ENCODE results near the gene SPN.

SPN gene

GRCh38 chr16:29645694-29646187 is 17.3 kb upstream of the SPN start:
- H3K4me3 ChIP-seq (ENCODE audit: low read depth in 1 of 2, low read length in 2 of 2), result no peak overlapping the region
- H4K20me1 ChIP-seq (ENCODE audit: insufficient read depth, low read length), result no peaks in the 10 kb centered on the region
- H3K9me3 ChIP-seq (ENCODE audit: insufficient read depth, low read length, severe bottlenecking), result no peaks in the 10 kb centered on the region
- H3K27me3 ChIP-seq (ENCODE audit: insufficient read depth, low read length, poor library complexity), result no peaks in the 10 kb centered on the region
- H3K9ac ChIP-seq (ENCODE audit: low read depth, low read length), result no peak overlapping the region
- H3K36me3 ChIP-seq (ENCODE audit: insufficient read depth, low read length), result no peaks in the 10 kb centered on the region
- ATAC-seq (ENCODE audit: insufficient read depth, low read depth) (0 out of 3 replicates have a peak, but pooled peaks have one; percentile 30), DNase-seq (no peak)
- no peaks in the 10 kb centered on the region for H3K79me2 ChIP-seq (ENCODE audit: insufficient read depth, low read length)
- TF ChIP-seq EZH2 (IDR thresholded peaks at IDR 0.05; ENCODE audit: borderline replicate concordance, low read depth, low read length, severe bottlenecking) (no peak), CTCF (IDR thresholded peaks at IDR 0.05; ENCODE audit: borderline replicate concordance, extremely low read depth, low read length, poor library complexity, severe bottlenecking) (no peak)
- 0 out of 2 replicates have a peak, but pooled peaks cover 2% of the 10 kb centered on the region for H3K4me1 ChIP-seq (ENCODE audit: insufficient read depth, low read length)
- H2AFZ ChIP-seq (ENCODE audit: low read depth, low read length), result peak overlapping the region; percentile 19; the same call in 1 of the 2 replicates
- H3K4me2 ChIP-seq (ENCODE audit: insufficient read depth, low read length), result no peak overlapping the region
- H3K27ac ChIP-seq (ENCODE audit: low read length), result no peak overlapping the region

GRCh38 chr16:29646947-29647346 is 16.1 kb upstream of the SPN start:
- H3K9ac ChIP-seq (ENCODE audit: low read depth, low read length), result no peak overlapping the region
- H3K9me3 ChIP-seq (ENCODE audit: insufficient read depth, low read length, severe bottlenecking), result no peaks in the 10 kb centered on the region
- H3K36me3 ChIP-seq (ENCODE audit: insufficient read depth, low read length), result no peaks in the 10 kb centered on the region
- H3K27me3 ChIP-seq (ENCODE audit: insufficient read depth, low read length, poor library complexity), result no peaks in the 10 kb centered on the region
- H3K79me2 ChIP-seq (ENCODE audit: insufficient read depth, low read length), result no peaks in the 10 kb centered on the region
- DNase-seq (no peak), ATAC-seq (ENCODE audit: insufficient read depth, low read depth) (no peak)
- no peak overlapping the region for H2AFZ ChIP-seq (ENCODE audit: low read depth, low read length)
- 0 out of 2 replicates have a peak, but pooled peaks cover 2% of the 10 kb centered on the region for H3K4me1 ChIP-seq (ENCODE audit: insufficient read depth, low read length)
- TF ChIP-seq CTCF (IDR thresholded peaks at IDR 0.05; ENCODE audit: borderline replicate concordance, extremely low read depth, low read length, poor library complexity, severe bottlenecking) (no peak), EZH2 (IDR thresholded peaks at IDR 0.05; ENCODE audit: borderline replicate concordance, low read depth, low read length, severe bottlenecking) (no peak)
- no peak overlapping the region for H3K27ac ChIP-seq (ENCODE audit: low read length)
- no peak overlapping the region for H3K4me3 ChIP-seq (ENCODE audit: low read depth in 1 of 2, low read length in 2 of 2)
- no peaks in the 10 kb centered on the region for H4K20me1 ChIP-seq (ENCODE audit: insufficient read depth, low read length)
- no peak overlapping the region for H3K4me2 ChIP-seq (ENCODE audit: insufficient read depth, low read length)

- TF ChIP-seq EZH2 (IDR thresholded peaks at IDR 0.05; ENCODE audit: borderline replicate concordance, low read depth, low read length, severe bottlenecking) (no peak), CTCF (IDR thresholded peaks at IDR 0.05; ENCODE audit: borderline replicate concordance, extremely low read depth, low read length, poor library complexity, severe bottlenecking) (no peak)
- no peaks in the 10 kb centered on the region for H3K79me2 ChIP-seq (ENCODE audit: insufficient read depth, low read length)
- DNase-seq (no peak), ATAC-seq (ENCODE audit: insufficient read depth, low read depth) (peak; percentile 62)
- H3K36me3 ChIP-seq (ENCODE audit: insufficient read depth, low read length), result no peaks in the 10 kb centered on the region
- H3K4me1 ChIP-seq (ENCODE audit: insufficient read depth, low read length), result 0 out of 2 replicates have a peak, but pooled peaks cover 2% of the 10 kb centered on the region
- H3K4me3 ChIP-seq (ENCODE audit: low read depth in 1 of 2, low read length in 2 of 2), result no peak overlapping the region
- no peaks in the 10 kb centered on the region for H3K27me3 ChIP-seq (ENCODE audit: insufficient read depth, low read length, poor library complexity)
- no peak overlapping the region for H3K4me2 ChIP-seq (ENCODE audit: insufficient read depth, low read length)
- H3K9ac ChIP-seq (ENCODE audit: low read depth, low read length), result no peak overlapping the region
- H3K9me3 ChIP-seq (ENCODE audit: insufficient read depth, low read length, severe bottlenecking), result no peaks in the 10 kb centered on the region
- H2AFZ ChIP-seq (ENCODE audit: low read depth, low read length), result no peak overlapping the region
- H4K20me1 ChIP-seq (ENCODE audit: insufficient read depth, low read length), result no peaks in the 10 kb centered on the region
- H3K27ac ChIP-seq (ENCODE audit: low read length), result no peak overlapping the region
Measured at GRCh38 chr16:29649588-29650494, 13.2 kb upstream of the SPN start.

All from DND-41 (cell line).